GM12872 (cell line): ENCODE results near the gene MYH14.

Experiments used
- CTCF ChIP-seq: IDR thresholded peaks from 3 replicates; pipeline ENCODE4 v1.5.1; 2011; ENCODE audit warnings: low read depth, mild to moderate bottlenecking, low read length, moderate library complexity; ENCODE audit not compliant: insufficient read depth

MYH14 gene

DNA sequence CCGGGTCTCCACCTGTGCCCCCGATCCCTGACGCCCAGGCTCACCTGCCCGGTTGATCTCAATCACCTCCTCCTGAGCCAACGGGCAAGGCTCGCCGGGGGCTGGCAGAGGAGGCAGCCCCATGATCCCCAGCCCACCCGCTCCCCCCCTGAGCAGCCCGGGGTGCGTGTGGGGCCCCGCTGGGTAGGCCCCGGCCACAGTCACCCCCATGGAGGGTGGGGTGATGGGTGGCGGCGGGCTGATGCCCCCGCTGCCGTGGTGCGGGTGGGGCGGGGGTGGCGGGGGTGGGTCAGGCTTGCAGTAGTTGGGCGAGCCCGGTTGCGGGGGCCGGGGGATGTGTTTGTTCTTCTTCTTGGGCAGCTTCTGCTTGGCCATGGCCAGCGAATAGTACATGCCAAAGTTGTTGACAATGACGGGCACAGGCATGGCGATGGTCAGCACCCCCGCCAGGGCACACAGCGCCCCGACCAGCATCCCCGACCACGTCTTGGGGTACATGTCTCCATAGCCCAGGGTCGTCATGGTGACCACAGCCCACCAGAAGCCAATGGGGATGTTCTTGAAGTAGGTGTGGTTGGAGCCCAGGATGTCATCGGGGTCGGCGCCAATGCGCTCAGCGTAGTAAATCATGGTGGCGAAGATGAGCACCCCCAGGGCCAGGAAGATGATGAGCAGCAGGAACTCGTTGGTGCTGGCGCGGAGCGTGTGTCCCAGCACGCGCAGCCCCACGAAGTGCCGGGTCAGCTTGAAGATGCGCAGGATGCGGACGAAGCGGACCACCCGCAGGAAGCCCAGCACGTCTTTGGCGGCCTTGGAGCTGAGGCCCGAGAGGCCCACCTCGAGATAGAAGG lies 119.7 kb downstream of the MYH14 start:
- TF ChIP-seq CTCF, result no peak

DNA sequence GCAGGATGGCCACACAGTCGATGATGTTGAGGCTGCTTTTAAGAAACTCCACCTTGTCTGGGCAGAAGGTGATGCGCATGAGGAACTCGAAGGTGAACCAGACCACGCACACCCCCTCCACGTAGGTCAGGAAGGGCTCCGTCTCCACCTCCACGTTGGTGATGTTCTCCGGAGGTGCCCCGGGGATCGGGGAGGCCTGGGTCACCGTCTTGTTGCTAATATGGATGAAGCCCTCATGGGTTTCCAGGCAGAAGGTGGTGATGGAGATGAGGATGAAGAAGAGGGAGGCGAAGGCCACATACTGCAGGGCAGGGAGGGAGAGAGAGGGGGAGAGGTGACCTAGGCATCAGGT lies 120.3 kb downstream of the MYH14 start:
- TF ChIP-seq CTCF, result no peak

- TF ChIP-seq CTCF, result no peak
These were observed 120.9 kb downstream of the MYH14 start for GRCh38 chr19:50324331-50324730.

DNA sequence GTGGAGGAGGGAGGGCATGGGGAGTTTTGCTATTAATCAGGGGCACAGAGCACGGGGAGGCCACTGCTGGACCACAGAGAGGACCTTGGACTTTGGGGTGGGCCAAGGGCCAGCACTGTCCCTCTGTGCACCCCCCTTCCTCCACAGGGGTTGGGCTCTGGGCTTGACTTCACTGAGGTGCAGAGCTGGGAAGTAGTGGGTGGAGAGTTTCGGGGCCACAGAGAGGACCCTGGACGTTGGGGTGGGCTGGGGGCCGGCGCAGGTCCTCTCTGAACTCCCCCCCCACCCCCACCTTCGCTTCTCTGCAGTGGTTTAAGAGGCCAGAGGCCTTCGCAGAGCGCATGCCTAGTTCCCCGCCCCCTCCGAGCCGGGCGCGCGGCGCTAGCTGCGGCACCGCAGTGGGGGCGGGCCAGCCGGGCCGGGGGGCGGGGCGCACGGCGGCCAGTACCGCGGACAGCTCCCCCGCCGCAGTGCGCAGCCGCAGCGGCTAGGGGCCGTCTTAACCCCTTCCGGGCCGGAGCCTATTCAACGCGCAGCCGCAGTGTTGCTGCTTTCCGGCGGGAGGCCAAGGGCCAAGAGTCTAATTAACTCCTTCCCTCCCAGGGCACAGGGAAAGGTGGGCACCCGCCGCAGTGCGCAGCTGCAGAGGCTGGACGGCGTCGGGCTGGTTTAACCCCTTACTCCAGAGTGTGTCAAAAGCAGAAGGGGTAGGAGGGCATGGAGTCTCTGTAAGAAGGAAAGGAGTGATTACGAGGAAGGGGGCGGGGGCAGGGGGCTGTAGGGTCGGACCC lies 122.1 kb downstream of the MYH14 start:
- no peak for TF ChIP-seq CTCF

DNA sequence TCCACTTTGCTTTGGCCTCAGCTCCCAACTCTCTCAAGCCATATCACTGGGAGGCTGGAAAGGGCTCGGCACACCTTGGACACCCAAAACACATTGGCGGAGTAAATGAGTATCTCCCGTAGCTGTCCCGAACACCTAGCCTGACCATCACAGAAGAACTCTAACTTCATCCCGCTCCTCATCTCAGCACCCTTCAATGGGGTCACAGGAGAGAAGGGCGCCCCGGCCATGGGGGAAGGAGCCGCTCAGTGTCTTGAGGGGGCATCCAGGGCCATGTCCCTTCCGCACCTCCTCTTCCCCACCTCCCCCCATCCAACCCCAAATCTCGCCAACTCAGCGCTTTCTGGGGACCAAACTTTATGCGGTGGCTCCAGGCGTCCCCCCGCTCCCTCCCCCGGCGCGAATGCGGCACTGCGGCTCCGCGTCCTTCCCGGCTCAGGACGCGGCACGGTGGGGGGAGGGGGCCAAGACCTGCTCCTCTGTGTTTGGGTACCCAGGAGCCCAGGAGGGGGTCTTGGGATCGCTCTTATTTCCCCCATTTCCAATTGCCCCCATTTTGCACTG lies 122.8 kb downstream of the MYH14 start:
- no peak for TF ChIP-seq CTCF

DNA sequence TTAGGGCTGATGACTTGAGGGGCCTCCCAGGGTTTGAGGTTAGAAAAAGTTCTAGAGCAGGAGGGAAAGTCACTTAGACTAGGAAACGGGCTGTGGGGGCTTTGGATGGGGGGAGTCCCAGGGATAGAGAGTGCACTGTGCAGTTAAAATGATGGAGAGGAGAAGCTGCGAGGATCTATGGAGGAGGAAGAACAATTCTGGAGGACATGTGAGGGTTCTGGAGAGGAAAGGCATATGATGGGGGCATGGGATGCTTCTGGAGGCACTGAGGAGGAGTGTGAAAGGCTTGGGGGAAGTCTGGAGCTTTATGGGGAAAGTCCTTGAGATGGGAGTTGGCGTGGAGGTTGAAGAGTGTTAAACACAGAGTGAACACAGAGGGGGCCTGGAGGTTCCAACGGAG lies 123.6 kb downstream of the MYH14 start:
- TF ChIP-seq CTCF, result no peak

GRCh38 chr19:50327461-50328223 lies 124.2 kb downstream of the MYH14 start:
- no peak for TF ChIP-seq CTCF
